Activated naive CD4-positive, alpha-beta T cell treated with anti-CD3 and anti-CD28 coated beads for 36 hours (primary cell): Measurements from ENCODE around the gene CNTN4. TPM values are rescaled to one million over a fixed set of nuclear protein-coding genes. Genes with fewer than 3 reads are reported as not detected.

Experiments used
- CTCF ChIA-PET: fragments of 350-600 bp; sonication (Branson Sonifier 250); formaldehyde crosslinking; loops from one replicate; lab custom pipeline; 2021; ENCODE audit warnings: antibody characterized with exemption; lab: Charles Lee
- DNase-seq: peaks from one replicate; pipeline ENCODE4 v3.0.0-alpha.2; 2020
- H3K27ac Mint-ChIP-seq: one replicate; pipeline ENCODE4 v1.8.0; 2021; ENCODE audit warnings: mild to moderate bottlenecking, mixed read lengths
- H3K27me3 Mint-ChIP-seq: one replicate; pipeline ENCODE4 v1.8.0; 2021; ENCODE audit warnings: low read depth, mixed read lengths
- H3K36me3 Mint-ChIP-seq: one replicate; pipeline ENCODE4 v1.8.0; 2021; ENCODE audit warnings: low read depth, mixed read lengths
- H3K4me1 Mint-ChIP-seq: one replicate; pipeline ENCODE4 v1.8.0; 2021; ENCODE audit warnings: low read depth, mixed read lengths
- H3K4me3 Mint-ChIP-seq: one replicate; pipeline ENCODE4 v1.8.0; 2021; ENCODE audit warnings: mild to moderate bottlenecking, moderate library complexity, mixed read lengths
- H3K9me3 Mint-ChIP-seq: one replicate; pipeline ENCODE4 v1.8.0; 2021; ENCODE audit warnings: mixed read lengths
- intact Hi-C: fragments of 100-400 bp; cut with micrococcal nuclease; formaldehyde crosslinking; loops from one replicate; pipeline ENCODE4 v1.15.1; 2023
- total RNA-seq, 2 experiments: library from RNA; stranded (reverse); gene quantifications; one replicate each; pipeline ENCODE4 v1.2.3, GENCODE V29; 2021

CNTN4 gene
- total RNA-seq, 2 experiments from 2014 or later, result not detected

DNA sequence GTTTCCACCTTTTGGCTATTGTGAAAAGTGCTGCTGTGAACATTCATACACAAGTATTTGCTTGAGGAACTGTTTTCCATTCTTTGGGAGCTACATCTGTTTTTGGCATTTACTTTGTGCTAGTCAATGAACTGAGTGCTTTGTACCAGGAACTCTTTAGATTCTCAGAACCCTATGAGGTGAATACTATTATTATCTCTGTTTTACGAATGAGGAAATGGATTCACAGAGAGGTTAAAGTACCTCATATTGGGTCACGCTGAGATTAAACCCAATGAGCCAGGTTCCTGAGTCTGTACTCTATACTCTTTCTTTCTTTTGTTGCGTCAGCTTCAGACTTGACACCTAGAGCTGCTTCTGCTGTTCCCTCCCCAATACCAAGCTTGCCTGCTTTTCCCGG is 358.1 kb downstream of the CNTN4 start:
- Mint-ChIP-seq H3K36me3 (no peaks in the 10 kb centered on the region), H3K4me3 (no peak overlapping the region), H3K4me1 (no peaks in the 10 kb centered on the region), H3K9me3 (no peaks in the 10 kb centered on the region), H3K27me3 (no peaks in the 10 kb centered on the region), H3K27ac (no peak overlapping the region)
- CTCF ChIA-PET, result no interaction called here
- no peak for DNase-seq
- intact Hi-C loops, result no loop called here

DNA sequence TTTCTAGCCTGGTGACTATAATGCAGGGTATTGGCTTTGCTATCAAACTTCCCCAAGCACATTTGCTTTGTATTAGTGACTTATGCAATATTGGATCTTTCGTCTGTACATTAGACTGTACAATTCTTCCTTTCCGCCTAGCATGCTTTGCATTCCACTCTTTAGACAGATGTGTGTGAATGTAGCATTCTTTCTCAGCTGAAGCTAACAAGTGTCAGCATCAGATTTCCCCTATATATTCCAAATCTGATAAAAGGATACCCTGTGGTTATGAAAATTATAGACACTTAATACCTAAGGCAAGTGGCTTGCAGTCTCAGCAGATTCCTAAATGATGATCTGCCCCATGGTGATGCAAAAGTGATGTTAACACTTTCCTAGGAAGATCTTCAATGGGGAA is 360.1 kb downstream of the CNTN4 start:
- CTCF ChIA-PET, result no interaction called here
- no peaks in the 10 kb centered on the region for H3K4me1 Mint-ChIP-seq
- no peak overlapping the region for H3K4me3 Mint-ChIP-seq
- no peaks in the 10 kb centered on the region for H3K36me3 Mint-ChIP-seq
- no peak overlapping the region for H3K27ac Mint-ChIP-seq
- H3K27me3 Mint-ChIP-seq, result no peaks in the 10 kb centered on the region
- intact Hi-C loops, result no loop called here
- no peaks in the 10 kb centered on the region for H3K9me3 Mint-ChIP-seq
- DNase-seq, result no peak

DNA sequence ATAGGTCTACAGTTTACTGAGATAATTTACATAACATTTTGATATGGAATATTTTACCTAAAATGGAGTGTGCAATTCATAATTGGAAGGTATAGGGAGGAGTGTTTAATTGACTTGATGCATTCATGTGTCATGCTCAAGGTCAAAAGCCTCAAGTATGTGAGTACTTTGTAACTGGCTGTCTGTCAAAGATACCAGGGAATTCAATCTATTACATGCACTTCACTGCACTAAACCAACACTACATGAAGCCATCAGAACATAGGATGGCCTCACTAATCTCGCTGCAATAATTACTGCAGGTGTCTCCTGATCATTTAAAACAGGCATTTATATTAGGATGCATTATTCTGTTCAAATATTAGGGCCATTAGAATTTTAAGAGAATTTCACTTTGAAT is 367.2 kb downstream of the CNTN4 start:
- DNase-seq, result no peak

DNA sequence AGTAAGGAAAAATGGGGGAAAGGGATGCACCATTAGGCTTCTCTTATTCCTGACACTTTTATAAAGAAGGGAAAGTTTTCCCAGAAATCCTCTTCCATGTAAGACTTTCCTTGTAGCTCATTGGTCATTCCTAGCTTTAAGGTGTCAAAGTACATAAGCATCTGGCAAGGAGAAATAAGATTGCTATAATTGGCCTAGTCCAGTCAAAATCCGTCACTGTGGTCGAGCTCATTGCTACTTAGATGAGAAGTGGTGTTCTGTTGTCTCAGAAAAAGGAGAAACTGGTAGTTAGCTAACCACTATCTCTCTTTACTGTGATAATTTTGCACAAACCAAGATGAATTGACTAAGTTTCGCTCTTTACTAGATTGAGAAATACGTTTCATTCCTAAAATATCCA is 370.1 kb downstream of the CNTN4 start:
- Mint-ChIP-seq H3K27me3 (peaks cover 4% of the 10 kb centered on the region), H3K9me3 (peaks cover 2% of the 10 kb centered on the region), H3K4me1 (no peaks in the 10 kb centered on the region), H3K36me3 (no peaks in the 10 kb centered on the region), H3K27ac (no peak overlapping the region), H3K4me3 (no peak overlapping the region)
- CTCF ChIA-PET, result no interaction called here
- DNase-seq, result no peak
- intact Hi-C loops, result no loop called here

More for the DNA sequence above, 367.2 kb downstream of the CNTN4 start:
- no peaks in the 10 kb centered on the region for H3K27me3 Mint-ChIP-seq
- no peaks in the 10 kb centered on the region for H3K9me3 Mint-ChIP-seq
- CTCF ChIA-PET, result interaction anchor here (0.6 kb wide), 1 partner anchor 100 kb away, joined by 3 read pairs; no protein-coding TSS in a partner anchor
- intact Hi-C loops, result no loop called here
- H3K4me1 Mint-ChIP-seq, result no peaks in the 10 kb centered on the region
- no peak overlapping the region for H3K27ac Mint-ChIP-seq
- no peak overlapping the region for H3K4me3 Mint-ChIP-seq
- no peaks in the 10 kb centered on the region for H3K36me3 Mint-ChIP-seq

DNA sequence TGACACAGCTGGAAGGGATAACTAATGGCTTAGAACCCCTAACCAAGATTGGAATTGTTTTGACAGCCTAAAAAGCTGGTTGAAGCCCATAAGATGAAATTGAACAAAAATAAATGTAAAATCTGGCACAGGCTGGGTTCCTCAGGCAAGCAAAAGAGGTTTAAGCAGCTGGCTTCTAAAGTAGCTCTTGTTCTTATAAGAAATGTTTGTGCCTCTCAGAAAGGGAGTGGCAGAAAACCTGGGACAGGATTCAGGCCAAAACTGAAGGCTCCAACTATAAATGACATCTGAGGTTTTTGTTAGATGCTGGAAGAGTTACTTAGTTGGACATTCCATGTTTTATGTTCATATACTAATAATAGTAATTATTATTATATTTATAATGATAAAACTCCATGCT is 378.3 kb downstream of the CNTN4 start:
- intact Hi-C loops, result no loop called here
- CTCF ChIA-PET, result no interaction called here
- peaks cover 4% of the 10 kb centered on the region for H3K27me3 Mint-ChIP-seq
- no peaks in the 10 kb centered on the region for H3K36me3 Mint-ChIP-seq
- peaks cover 3% of the 10 kb centered on the region for H3K9me3 Mint-ChIP-seq
- no peaks in the 10 kb centered on the region for H3K4me1 Mint-ChIP-seq
- DNase-seq, result no peak
- H3K4me3 Mint-ChIP-seq, result no peak overlapping the region
- H3K27ac Mint-ChIP-seq, result no peak overlapping the region

DNA sequence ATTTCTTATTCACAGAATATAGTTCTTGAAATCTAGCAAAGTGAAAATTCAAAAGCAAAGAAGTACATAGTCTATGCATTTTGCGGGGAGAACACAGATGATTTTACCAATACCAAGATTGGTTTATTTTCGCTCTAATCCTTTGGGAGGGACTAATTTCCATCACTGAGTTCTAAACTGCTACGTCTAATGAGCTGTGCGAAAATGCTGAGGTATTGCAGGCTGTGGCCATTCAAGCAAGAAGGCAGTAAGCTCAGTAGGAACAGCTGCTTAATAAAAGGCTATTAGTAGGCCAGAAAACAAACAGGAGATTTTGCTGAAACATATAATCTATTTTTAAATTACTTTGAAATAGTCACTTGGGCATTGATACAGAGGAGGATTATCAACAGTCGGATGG is 379.0 kb downstream of the CNTN4 start:
- Mint-ChIP-seq H3K36me3 (no peaks in the 10 kb centered on the region), H3K27ac (no peak overlapping the region), H3K27me3 (peaks cover 4% of the 10 kb centered on the region), H3K4me1 (no peaks in the 10 kb centered on the region), H3K9me3 (peaks cover 3% of the 10 kb centered on the region), H3K4me3 (no peak overlapping the region)
- DNase-seq, result no peak
- CTCF ChIA-PET, result interaction anchor here (0.7 kb wide), 1 partner anchor 180 kb away, joined by 3 read pairs; no protein-coding TSS in a partner anchor
- intact Hi-C loops, result no loop called here

DNA sequence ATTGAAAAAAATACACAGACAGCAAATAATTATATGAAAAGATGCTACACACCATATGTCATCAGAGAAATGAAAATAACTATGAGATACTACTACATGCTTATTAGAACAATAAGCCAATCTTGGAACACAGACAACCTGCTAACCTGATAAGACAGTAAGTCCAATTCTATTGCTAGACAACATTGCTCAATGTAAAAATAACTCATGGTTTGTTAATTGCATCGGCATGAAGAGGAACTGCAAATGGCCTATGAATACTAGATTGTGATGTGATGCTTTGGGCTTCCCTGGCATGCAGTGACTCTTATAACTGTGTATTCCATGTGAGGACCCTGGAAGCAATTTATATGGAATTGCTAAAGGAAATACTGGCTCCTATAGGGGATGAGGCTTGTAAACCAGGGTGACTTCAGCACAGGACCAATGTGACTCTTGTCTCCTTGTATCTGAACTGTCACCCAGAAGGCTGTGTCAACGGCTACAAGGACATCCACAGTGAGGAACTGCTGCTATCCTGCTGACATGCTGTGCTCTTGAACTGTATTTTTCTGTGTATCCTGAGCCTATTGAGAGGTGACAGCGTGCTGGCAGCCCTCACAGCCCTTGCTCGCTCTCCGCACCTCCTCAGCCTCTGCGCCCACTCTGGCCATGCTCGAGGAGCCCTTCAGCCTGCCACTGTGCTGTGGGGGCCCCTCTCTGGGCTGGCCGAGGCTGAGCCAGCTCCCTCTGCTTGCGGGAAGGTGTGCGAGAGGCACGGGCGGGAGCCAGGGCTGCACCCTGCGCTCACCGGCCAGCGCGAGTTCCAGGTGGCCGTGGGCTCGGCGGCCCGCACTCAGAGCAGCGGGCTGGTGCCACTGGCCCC is 385.7 kb downstream of the CNTN4 start:
- no peak overlapping the region for H3K27ac Mint-ChIP-seq

DNA sequence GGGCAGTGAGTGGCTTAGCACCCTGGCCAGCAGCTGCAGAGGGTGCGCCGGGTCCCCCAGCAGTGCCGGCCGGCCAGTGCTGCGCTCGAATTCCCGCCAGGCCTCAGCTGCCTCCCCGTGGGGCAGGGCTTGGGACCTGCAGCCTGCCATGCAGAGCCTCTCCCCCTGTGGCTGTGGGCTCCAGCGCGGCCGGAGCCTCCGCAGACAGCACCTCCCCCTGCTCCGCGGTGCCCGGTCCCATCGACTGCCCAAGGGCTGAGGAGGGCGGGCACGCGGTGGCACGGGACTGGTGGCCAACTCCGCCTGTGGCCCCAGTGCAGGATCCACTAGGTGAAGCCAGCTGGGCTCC is 386.3 kb downstream of the CNTN4 start:
- intact Hi-C loops, result no loop called here
- Mint-ChIP-seq H3K4me1 (no peaks in the 10 kb centered on the region), H3K36me3 (no peaks in the 10 kb centered on the region), H3K9me3 (peaks cover 4% of the 10 kb centered on the region), H3K27ac (no peak overlapping the region), H3K27me3 (peaks cover 2% of the 10 kb centered on the region), H3K4me3 (no peak overlapping the region)
- CTCF ChIA-PET, result no interaction called here
- no peak for DNase-seq

More for the DNA sequence above, 385.7 kb downstream of the CNTN4 start:
- H3K4me3 Mint-ChIP-seq, result no peak overlapping the region
- peaks cover 2% of the 10 kb centered on the region for H3K27me3 Mint-ChIP-seq
- CTCF ChIA-PET, result no interaction called here
- H3K9me3 Mint-ChIP-seq, result peaks cover 4% of the 10 kb centered on the region
- H3K36me3 Mint-ChIP-seq, result no peaks in the 10 kb centered on the region
- no peak for DNase-seq
- intact Hi-C loops, result no loop called here
- no peaks in the 10 kb centered on the region for H3K4me1 Mint-ChIP-seq

DNA sequence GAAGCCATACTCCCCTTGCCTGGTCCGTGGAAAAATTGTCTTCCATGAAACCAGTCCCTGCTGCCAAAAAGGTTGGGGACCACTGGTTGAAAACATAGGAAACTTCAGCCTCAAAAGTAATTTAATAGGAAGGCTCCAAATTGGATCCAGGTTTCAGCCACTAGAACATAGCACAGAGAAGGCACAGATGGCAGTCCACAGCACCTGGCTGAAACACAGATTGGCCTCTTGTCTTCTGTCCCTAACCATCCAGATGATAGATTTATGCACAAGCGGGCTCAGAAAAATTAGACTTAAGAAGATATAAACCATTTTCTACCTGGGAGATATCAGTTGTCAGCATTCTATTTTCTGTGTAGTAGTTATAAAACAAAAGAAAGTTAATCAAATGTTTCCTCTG is 397.1 kb downstream of the CNTN4 start:
- no peak for DNase-seq
- H3K27ac Mint-ChIP-seq, result no peak overlapping the region
- no peaks in the 10 kb centered on the region for H3K36me3 Mint-ChIP-seq
- CTCF ChIA-PET, result interaction anchor here (0.6 kb wide), 1 partner anchor 340 kb away, joined by 3 read pairs; no protein-coding TSS in a partner anchor
- H3K27me3 Mint-ChIP-seq, result no peaks in the 10 kb centered on the region
- intact Hi-C loops, result no loop called here
- no peak overlapping the region for H3K4me3 Mint-ChIP-seq
- H3K9me3 Mint-ChIP-seq, result no peaks in the 10 kb centered on the region
- H3K4me1 Mint-ChIP-seq, result no peaks in the 10 kb centered on the region

DNA sequence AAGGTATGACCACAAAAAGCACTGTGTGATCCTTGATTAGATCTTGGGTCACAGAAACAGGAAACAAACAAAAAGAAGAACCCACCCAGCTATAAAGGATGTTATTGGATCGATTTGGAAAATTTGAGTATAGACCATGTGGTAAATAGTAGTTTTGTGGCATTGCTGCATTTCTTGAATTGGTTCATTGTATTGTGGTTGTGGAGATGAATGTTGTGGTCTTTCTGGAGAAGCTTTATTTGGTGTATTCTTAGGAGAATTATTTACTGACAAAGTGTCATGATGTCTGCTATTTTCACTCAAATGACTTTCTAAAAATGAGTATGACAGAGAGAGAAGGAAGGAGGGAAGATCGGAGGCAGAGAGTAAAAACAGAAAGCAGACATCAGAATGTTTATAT is 406.2 kb downstream of the CNTN4 start:
- Mint-ChIP-seq H3K4me3 (no peak overlapping the region), H3K9me3 (no peaks in the 10 kb centered on the region), H3K27ac (no peak overlapping the region), H3K4me1 (no peaks in the 10 kb centered on the region), H3K27me3 (peaks cover 18% of the 10 kb centered on the region), H3K36me3 (no peaks in the 10 kb centered on the region)
- intact Hi-C loops, result no loop called here
- DNase-seq, result no peak
- CTCF ChIA-PET, result no interaction called here

DNA sequence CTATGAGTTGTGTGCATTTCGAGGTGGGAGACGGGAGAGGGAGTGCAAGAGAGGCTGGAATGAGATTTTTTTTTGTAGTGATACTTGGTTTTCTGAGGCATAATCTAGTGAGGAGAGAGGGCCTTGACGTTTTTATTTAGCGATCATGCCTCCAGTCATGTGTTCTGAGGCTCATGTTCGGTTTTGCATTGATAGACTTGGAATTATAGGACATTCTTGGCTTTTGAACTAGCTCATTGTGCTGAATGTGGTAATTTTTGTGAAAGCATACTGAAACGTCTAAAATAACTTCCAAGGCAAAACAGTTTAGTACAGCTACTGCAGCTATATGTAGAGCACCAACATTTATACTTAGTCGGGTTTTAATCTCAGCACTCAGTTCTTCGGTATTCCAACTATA is 408.1 kb downstream of the CNTN4 start:
- CTCF ChIA-PET, result no interaction called here
- Mint-ChIP-seq H3K36me3 (no peaks in the 10 kb centered on the region), H3K4me1 (no peaks in the 10 kb centered on the region), H3K9me3 (no peaks in the 10 kb centered on the region), H3K27ac (no peak overlapping the region), H3K27me3 (peaks cover 23% of the 10 kb centered on the region), H3K4me3 (no peak overlapping the region)
- no peak for DNase-seq
- intact Hi-C loops, result no loop called here

DNA sequence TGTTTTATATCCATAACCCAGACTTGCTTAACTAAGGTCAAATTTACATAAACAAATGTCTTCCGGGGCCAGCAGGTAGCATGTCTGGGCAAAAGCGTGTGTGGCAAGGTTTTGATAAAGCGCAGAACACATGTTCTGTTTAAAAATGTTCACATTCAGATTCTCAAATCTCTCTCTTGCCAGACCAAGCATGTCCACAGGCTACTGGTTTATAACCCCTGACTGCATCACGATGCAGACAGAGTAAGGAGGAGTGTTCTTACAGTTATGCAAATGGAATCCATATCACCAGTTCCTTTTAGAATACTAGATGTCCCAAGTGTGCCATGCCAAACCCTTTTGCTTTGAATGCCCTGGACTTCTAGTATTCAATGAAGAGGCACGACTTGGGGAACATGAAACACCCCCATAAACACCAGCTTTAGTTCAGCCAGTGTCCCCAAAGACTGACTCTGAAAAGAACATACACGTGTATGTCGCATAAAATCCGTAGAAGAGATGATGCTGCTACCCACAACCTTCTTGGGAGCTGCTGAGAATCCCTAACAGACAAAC is 412.0 kb downstream of the CNTN4 start:
- peaks cover 17% of the 10 kb centered on the region for H3K27me3 Mint-ChIP-seq
- CTCF ChIA-PET, result no interaction called here
- intact Hi-C loops, result no loop called here
- no peak for DNase-seq
- H3K4me3 Mint-ChIP-seq, result no peak overlapping the region
- no peaks in the 10 kb centered on the region for H3K36me3 Mint-ChIP-seq
- no peaks in the 10 kb centered on the region for H3K9me3 Mint-ChIP-seq
- no peak overlapping the region for H3K27ac Mint-ChIP-seq
- H3K4me1 Mint-ChIP-seq, result no peaks in the 10 kb centered on the region

DNA sequence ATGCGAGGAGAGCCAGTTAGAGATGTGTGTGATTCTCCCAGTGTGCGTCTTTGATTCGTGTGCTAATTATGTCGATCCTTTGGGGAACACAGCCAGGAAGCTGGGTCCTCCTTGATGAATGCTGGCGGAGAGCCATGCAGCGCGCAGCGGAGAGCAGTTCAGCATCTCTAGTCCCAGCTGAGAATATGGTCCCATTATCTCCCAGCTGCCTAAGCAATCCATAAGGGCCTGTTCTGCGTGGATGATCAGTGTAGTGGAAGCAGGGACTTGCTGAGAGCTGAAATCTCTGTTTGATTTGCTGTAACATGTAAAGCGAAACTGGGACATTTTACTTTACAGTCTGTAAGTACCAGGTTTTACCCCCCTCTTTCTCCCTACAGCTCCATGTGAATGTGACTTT is 412.7 kb downstream of the CNTN4 start:
- Mint-ChIP-seq H3K9me3 (no peaks in the 10 kb centered on the region), H3K36me3 (no peaks in the 10 kb centered on the region), H3K27ac (no peak overlapping the region), H3K27me3 (peaks cover 17% of the 10 kb centered on the region), H3K4me3 (no peak overlapping the region), H3K4me1 (no peaks in the 10 kb centered on the region)
- intact Hi-C loops, result no loop called here
- CTCF ChIA-PET, result no interaction called here
- no peak for DNase-seq
